Hepatocyte (in vitro differentiated cells): ENCODE results near the gene TCF7. TPM values are rescaled to one million over a fixed set of nuclear protein-coding genes. Genes with fewer than 3 reads are reported as not detected.

Experiments
- DNase-seq: peaks from one replicate; pipeline ENCODE4 v3.0.0-alpha.2; 2016; ENCODE audit warnings: low spot score
- H2AFZ ChIP-seq: fragments of 200-600 bp; sonication (generic); 2 replicates; pipeline ENCODE4 v1.6.0; 2016; ENCODE audit warnings: antibody characterized with exemption, mild to moderate bottlenecking
- H3K27ac ChIP-seq: fragments of 200-600 bp; sonication (generic); 2 replicates; pipeline ENCODE4 v1.5.1; 2016; ENCODE audit warnings: mild to moderate bottlenecking
- H3K27me3 ChIP-seq: fragments of 200-600 bp; sonication (generic); 2 replicates; pipeline ENCODE4 v1.6.1; 2016
- H3K36me3 ChIP-seq: fragments of 200-600 bp; sonication (generic); replicated peaks from 2 replicates; pipeline ENCODE4 v1.5.1; 2016; ENCODE audit warnings: low read depth; ENCODE audit not compliant: insufficient read depth
- H3K4me1 ChIP-seq: fragments of 200-600 bp; sonication (generic); 2 replicates; pipeline ENCODE4 v1.5.1; 2016; ENCODE audit warnings: mild to moderate bottlenecking, moderate library complexity; ENCODE audit not compliant: insufficient read depth
- H3K4me2 ChIP-seq: fragments of 200-600 bp; sonication (generic); 2 replicates; pipeline ENCODE4 v1.6.0; 2016
- H3K4me3 ChIP-seq: fragments of 200-600 bp; sonication (generic); 2 replicates; pipeline ENCODE4 v1.5.1; 2016; ENCODE audit warnings: mild to moderate bottlenecking
- H3K79me2 ChIP-seq: fragments of 200-600 bp; sonication (generic); 2 replicates; pipeline ENCODE4 v1.6.0; 2017; ENCODE audit warnings: mild to moderate bottlenecking
- H3K9me2 ChIP-seq: fragments of 200-600 bp; sonication (generic); replicated peaks from 2 replicates; pipeline ENCODE4 v1.6.0; 2017; ENCODE audit warnings: mild to moderate bottlenecking; ENCODE audit not compliant: insufficient read depth
- H3K9me3 ChIP-seq: fragments of 200-600 bp; sonication (generic); 2 replicates; pipeline ENCODE4 v1.5.1; 2016; ENCODE audit warnings: low read depth, mild to moderate bottlenecking
- H4K20me1 ChIP-seq: fragments of 200-600 bp; sonication (generic); 2 replicates; pipeline ENCODE4 v1.6.0; 2016; ENCODE audit warnings: mild to moderate bottlenecking; ENCODE audit not compliant: insufficient read depth, poor library complexity, severe bottlenecking
- EZH2 ChIP-seq: fragments of 200-600 bp; sonication (generic); IDR thresholded peaks from 2 replicates; pipeline ENCODE4 v1.6.1; 2016; ENCODE audit warnings: antibody characterized with exemption, mild to moderate bottlenecking, borderline replicate concordance
- EZH2phosphoT487 ChIP-seq: fragments of 200-600 bp; sonication (generic); IDR thresholded peaks from one replicate; pipeline ENCODE4 v1.6.1; 2018; ENCODE audit warnings: antibody characterized with exemption, mild to moderate bottlenecking, low read depth, moderate library complexity; ENCODE audit not compliant: unreplicated experiment, severe bottlenecking
- WGBS: methylation state at CpG from one replicate; pipeline ENCODE4 v1.1.6; 2016; ENCODE audit warnings: low lambda C conversion rate; ENCODE audit errors: missing lambda C conversion rate; 5-methylcytosine and 5-hydroxymethylcytosine counted together
- polyA plus RNA-seq: library from polyadenylated mRNA; unstranded; fragments of >200 nt; fragmentation: Nextera tagmentation; extraction: Ambion mirVana; gene quantifications from 2 replicates; pipeline ENCODE4 v1.2.1, GENCODE V29; 2016
- total RNA-seq: library from RNA; depleted of rRNA; stranded (reverse); fragments of >200 nt; gene quantifications from 2 replicates; pipeline ENCODE4 v1.2.3, GENCODE V29; 2014
- TF ChIP-seq, protein P1 (sequence below): fragments of 200-600 bp; sonication (generic); IDR thresholded peaks from 2 replicates; pipeline ENCODE4 v1.5.1; 2016; ENCODE audit warnings: antibody characterized with exemption, mild to moderate bottlenecking; ENCODE audit not compliant: poor library complexity

TCF7 gene
- total and polyA plus RNA-seq, 2 experiments from 2014 or later = 7.5 to 8.1 TPM

DNA sequence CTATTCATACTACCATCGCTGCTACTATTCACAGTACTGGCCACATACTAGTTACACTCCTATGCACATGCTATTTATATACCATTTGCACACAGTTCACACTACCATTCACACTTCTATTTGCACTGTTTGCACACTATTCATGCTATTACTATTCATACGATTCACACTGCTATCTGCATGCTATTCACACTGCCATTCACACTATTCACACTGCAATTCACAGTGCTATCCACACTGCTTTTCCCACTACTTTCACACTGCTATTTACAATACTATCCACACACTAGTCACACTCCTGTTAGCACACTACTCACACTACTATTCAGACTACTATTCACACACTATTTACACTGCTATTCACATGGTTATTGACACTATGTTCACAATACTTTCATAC, 39.4 kb upstream of the TCF7 start:
- H3K4me1 ChIP-seq = no peaks in the 10 kb centered on the region
- H3K4me3 ChIP-seq = no peak overlapping the region
- no peaks in the 10 kb centered on the region for H3K36me3 ChIP-seq
- 87% methylated on average over 2 of the region's 2 CpGs for WGBS
- no peaks in the 10 kb centered on the region for H3K9me2 ChIP-seq
- H3K27ac ChIP-seq = no peak overlapping the region
- no peaks in the 10 kb centered on the region for H3K27me3 ChIP-seq
- H4K20me1 ChIP-seq = no peaks in the 10 kb centered on the region
- TF ChIP-seq EZH2 = no peak
- TF ChIP-seq, protein P1, sequence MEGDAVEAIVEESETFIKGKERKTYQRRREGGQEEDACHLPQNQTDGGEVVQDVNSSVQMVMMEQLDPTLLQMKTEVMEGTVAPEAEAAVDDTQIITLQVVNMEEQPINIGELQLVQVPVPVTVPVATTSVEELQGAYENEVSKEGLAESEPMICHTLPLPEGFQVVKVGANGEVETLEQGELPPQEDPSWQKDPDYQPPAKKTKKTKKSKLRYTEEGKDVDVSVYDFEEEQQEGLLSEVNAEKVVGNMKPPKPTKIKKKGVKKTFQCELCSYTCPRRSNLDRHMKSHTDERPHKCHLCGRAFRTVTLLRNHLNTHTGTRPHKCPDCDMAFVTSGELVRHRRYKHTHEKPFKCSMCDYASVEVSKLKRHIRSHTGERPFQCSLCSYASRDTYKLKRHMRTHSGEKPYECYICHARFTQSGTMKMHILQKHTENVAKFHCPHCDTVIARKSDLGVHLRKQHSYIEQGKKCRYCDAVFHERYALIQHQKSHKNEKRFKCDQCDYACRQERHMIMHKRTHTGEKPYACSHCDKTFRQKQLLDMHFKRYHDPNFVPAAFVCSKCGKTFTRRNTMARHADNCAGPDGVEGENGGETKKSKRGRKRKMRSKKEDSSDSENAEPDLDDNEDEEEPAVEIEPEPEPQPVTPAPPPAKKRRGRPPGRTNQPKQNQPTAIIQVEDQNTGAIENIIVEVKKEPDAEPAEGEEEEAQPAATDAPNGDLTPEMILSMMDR = no peak
- TF ChIP-seq EZH2phosphoT487 = no peak
- H3K79me2 ChIP-seq = no peaks in the 10 kb centered on the region
- no peak overlapping the region for H2AFZ ChIP-seq
- no peaks in the 10 kb centered on the region for H3K9me3 ChIP-seq
- no peak for DNase-seq
- no peak overlapping the region for H3K4me2 ChIP-seq

DNA sequence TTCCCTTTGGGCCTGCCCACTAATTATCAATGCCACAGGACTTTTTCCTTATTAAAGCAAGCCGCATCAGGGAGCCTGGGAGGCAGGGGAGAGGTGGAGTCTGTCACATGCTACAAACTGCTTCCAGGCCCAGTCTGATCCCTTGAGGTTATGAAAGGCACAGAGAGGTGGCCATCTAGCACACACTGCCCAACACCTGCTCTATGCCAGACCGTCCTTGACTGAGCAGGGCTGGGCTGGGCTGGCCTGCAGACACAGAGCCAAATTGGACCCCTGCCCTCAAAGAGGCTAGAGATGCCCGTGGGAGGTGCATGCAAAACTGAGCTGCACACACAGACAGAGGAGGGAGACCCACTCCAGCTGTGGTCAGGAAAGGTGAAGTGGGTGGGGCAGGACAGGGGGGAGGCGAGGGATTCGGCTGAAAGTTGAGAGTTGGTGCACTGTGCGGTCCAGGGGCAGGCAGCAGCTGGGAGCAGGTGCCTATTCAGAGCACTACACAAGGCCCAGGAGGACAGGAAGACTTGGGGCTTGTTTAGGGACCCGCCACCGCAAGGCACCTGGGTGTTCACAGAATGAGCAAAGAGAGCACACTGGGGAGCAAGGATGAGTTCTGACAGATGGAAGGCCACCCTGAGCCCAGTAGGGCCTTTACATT, 36.4 kb upstream of the TCF7 start:
- Histone ChIP-seq H4K20me1 (no peaks in the 10 kb centered on the region), H3K4me3 (no peak overlapping the region), H3K27me3 (no peaks in the 10 kb centered on the region), H3K4me1 (no peaks in the 10 kb centered on the region), H2AFZ (no peak overlapping the region), H3K4me2 (no peak overlapping the region), H3K9me2 (no peaks in the 10 kb centered on the region), H3K9me3 (no peaks in the 10 kb centered on the region), H3K27ac (no peak overlapping the region), H3K36me3 (no peaks in the 10 kb centered on the region), H3K79me2 (no peaks in the 10 kb centered on the region)
- WGBS = 86% methylated on average over 8 of the region's 8 CpGs
- no peak for DNase-seq
- no peak for TF ChIP-seq EZH2

DNA sequence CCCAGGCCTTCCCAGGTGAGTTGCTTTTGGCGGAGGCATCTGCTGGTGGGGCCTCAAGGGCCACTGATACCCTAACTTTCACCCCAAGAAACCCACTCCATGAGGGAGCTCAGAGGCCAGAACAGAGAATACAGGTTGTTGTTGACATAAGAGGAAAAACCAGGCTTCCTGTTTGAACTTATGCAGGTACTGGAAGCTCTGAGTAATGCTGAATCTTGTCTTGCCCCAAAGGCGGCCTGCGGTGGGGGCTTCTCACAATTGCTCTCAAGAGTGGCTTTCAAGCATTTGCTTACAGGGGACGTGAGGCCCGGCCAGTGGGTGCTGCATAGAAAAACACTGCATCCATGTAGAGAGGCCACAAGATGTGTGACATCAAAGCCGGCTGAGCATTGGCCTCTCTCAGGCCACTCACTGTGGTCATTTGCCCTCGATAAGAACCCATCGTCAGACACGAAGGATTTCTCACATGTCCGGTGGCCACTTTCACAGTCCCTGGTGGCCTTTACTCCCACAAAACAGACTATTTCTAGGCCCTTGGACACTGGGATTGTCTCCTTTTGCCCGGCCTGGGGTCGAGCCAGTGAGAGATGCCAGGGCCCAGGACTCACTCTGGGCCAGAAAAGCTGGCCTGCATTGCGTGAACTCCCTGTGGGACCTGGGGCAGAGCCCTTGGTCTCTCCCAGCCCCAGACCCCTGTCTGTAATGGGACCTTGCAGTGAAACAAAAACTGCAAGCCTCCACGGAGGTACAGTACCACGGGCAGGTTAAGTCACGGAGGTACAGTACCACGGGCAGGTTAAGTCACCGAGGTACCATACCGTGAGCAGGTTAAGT, 34.5 kb upstream of the TCF7 start:
- Histone ChIP-seq H3K9me3 (no peaks in the 10 kb centered on the region), H3K27ac (no peak overlapping the region), H3K4me1 (no peaks in the 10 kb centered on the region), H3K27me3 (no peaks in the 10 kb centered on the region), H3K36me3 (no peaks in the 10 kb centered on the region), H2AFZ (no peak overlapping the region), H3K9me2 (no peaks in the 10 kb centered on the region), H3K4me2 (no peak overlapping the region), H3K4me3 (no peak overlapping the region), H3K79me2 (no peaks in the 10 kb centered on the region), H4K20me1 (no peaks in the 10 kb centered on the region)
- TF ChIP-seq EZH2phosphoT487 (no peak), EZH2 (no peak)
- TF ChIP-seq, protein P1 = no peak
- DNase-seq = no peak
- WGBS = 88% methylated on average over 19 of the region's 19 CpGs

DNA sequence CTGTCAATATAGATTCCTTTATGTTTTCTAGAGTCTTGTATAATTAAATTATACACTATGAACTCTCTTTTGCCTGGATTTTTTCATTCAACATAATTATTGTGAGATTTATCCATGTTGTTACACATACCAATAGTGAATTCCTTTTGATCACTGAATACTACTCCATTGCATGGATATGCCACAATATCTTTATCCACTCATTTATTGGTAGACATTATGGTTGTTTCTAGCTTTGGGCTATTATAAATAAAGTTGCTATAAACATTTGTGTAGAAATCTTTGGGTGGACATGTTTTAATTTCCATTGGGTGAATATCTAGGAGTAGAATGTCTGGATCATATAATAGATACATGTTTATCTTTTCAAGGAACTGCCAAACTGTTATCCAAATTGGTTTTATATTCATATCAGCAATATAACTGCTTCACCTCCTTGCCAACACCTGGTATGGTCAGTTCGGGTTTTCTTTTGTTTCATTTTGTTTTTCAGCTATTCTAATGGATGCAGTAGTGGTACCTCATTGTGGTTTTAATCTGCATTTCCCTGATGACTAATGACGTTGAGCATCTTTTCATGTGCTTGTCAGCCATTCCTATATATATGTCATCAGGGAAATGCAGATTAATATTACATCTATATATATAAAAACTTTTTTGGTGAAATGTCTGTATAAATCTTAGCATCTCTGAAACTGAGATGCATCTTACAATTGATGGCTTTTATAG, 32.1 kb upstream of the TCF7 start:
- Histone ChIP-seq H3K79me2 (no peaks in the 10 kb centered on the region), H3K36me3 (no peaks in the 10 kb centered on the region), H4K20me1 (no peaks in the 10 kb centered on the region), H3K27me3 (no peaks in the 10 kb centered on the region), H3K4me3 (no peak overlapping the region), H3K4me2 (no peak overlapping the region), H3K9me3 (no peaks in the 10 kb centered on the region), H2AFZ (no peak overlapping the region), H3K9me2 (no peaks in the 10 kb centered on the region), H3K4me1 (no peaks in the 10 kb centered on the region), H3K27ac (no peak overlapping the region)
- no peak for TF ChIP-seq EZH2
- TF ChIP-seq, protein P1 = no peak
- no peak for TF ChIP-seq EZH2phosphoT487
- no peak for DNase-seq
- 89% methylated on average over 2 of the region's 2 CpGs for WGBS
